IgD-negative memory B cell (primary cell): ENCODE results near the gene GFRA1. TPM values are rescaled to one million over a fixed set of nuclear protein-coding genes. Genes with fewer than 3 reads are reported as not detected.

Experiments used
- H3K27ac Mint-ChIP-seq, 3 donors: one replicate each; pipeline ENCODE4 v1.8.0; 2020 to 2022; ENCODE audit warnings: mild to moderate bottlenecking in 3 of 3, mixed read lengths in 3 of 3, moderate library complexity in 1 of 3
- H3K27me3 Mint-ChIP-seq: one replicate; pipeline ENCODE4 v1.8.0; 2021; ENCODE audit warnings: mixed read lengths
- H3K36me3 Mint-ChIP-seq: one replicate; pipeline ENCODE4 v1.8.0; 2020; ENCODE audit warnings: mild to moderate bottlenecking, mixed read lengths
- H3K4me1 Mint-ChIP-seq, 3 donors: one replicate each; pipeline ENCODE4 v1.8.0; 2020 to 2022; ENCODE audit warnings: mixed read lengths in 3 of 3, mild to moderate bottlenecking in 1 of 3
- H3K4me3 Mint-ChIP-seq, 4 donors: one replicate each; pipeline ENCODE4 v1.8.0; 2020 to 2022; ENCODE audit warnings: mild to moderate bottlenecking in 4 of 4, mixed read lengths in 4 of 4, moderate library complexity in 3 of 4
- H3K9me3 Mint-ChIP-seq, 3 donors: one replicate each; pipeline ENCODE4 v1.8.0; 2020 to 2021; ENCODE audit warnings: mixed read lengths in 3 of 3, mild to moderate bottlenecking in 1 of 3
- polyA plus RNA-seq: library from polyadenylated mRNA; unstranded; fragments of 300-500 nt; fragmentation: Illumina TruSeq; gene quantifications from one replicate; pipeline ENCODE4 v1.2.3, GENCODE V29; 2021

Gene GFRA1
- polyA plus RNA-seq, 1 donor from 2014 or later, result not detected

DNA sequence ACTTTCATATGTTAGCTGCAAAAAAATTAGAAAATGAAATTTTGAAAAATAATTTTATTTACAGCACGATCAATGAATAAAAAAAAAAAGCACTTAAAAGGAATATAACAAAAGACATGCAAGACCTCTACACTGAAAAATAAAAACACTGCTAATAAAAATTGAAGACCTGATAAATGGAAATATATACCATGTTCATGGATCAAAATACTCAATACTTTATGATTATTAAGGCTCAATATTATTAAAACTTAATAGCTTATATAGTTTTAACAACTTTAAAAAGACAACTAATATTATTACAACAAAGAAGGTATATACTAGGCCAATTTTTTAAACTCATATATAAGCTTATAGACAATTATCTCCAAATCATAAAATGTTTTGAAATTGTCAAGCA is 143.0 kb downstream of the GFRA1 start:
- no peaks in the 10 kb centered on the region for H3K4me1 Mint-ChIP-seq
- H3K27me3 Mint-ChIP-seq, result no peaks in the 10 kb centered on the region
- peaks cover 4% of the 10 kb centered on the region for H3K36me3 Mint-ChIP-seq
- no peak overlapping the region for H3K27ac Mint-ChIP-seq
- H3K4me3 Mint-ChIP-seq, result no peak overlapping the region
- peaks cover 0 to 10% (median 4%) of the 10 kb centered on the region in 3 donors for H3K9me3 Mint-ChIP-seq

DNA sequence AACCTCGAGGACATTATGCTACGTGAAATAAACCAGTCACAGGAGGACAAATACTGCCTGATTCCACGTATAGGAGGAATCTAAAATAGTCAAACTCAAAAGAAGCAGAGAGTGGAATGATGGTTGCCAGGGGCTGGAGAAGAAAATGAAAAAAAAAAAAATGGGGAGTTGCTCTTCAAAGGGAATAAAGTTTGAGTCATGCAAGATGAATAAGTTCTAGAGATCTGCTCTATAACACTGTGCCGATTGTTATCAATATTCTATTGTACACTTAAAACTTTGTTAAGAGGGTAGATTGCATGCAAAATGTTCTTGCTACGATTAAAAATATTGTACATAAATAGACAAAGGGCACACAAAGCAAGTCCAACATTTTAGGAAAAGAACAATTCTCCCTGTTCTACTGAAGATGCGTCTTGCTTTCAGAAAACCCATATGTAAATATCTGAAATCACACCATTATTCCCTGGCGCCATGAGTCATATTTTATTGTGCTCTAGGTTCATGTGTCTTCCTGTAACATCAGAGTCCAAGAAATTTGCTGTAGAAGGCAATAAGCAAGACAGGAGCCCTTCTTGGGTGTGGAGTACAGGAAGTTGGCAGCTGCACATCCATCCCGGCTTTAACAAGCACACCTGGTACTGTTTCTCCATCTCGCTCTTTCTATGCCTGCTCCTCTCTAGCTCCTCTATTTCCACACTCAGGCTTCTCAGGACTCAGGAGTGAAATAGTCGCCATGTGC is 145.9 kb downstream of the GFRA1 start:
- Mint-ChIP-seq H3K36me3 (peaks cover 4% of the 10 kb centered on the region), H3K27ac (no peak overlapping the region), H3K9me3 (peaks cover 0 to 6% (median 4%) of the 10 kb centered on the region in 3 donors), H3K27me3 (no peaks in the 10 kb centered on the region), H3K4me1 (no peaks in the 10 kb centered on the region), H3K4me3 (no peak overlapping the region)

DNA sequence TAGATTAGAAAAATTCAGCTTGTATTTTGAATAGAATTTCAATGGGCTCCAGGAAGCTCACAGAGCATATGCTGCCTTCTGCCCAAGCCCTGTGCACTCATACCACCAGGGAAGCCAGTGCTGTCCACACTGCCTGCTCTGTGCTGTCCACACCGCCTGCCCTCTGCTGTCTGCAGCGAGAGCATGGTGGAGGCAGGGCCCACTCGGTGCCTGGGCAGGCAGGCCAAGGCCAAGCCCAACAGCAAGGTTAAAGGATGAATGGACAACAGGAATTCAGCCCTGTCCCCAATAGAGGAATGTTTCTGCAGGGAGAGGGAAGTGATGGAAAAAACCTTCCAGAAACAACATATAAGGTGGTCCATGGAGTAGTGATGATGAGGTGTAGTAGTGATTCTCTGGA is 146.8 kb downstream of the GFRA1 start:
- no peaks in the 10 kb centered on the region for H3K4me1 Mint-ChIP-seq
- H3K36me3 Mint-ChIP-seq, result peaks cover 2% of the 10 kb centered on the region
- no peak overlapping the region for H3K27ac Mint-ChIP-seq
- H3K27me3 Mint-ChIP-seq, result no peaks in the 10 kb centered on the region
- peaks cover 0 to 6% (median 4%) of the 10 kb centered on the region in 3 donors for H3K9me3 Mint-ChIP-seq
- no peak overlapping the region for H3K4me3 Mint-ChIP-seq

DNA sequence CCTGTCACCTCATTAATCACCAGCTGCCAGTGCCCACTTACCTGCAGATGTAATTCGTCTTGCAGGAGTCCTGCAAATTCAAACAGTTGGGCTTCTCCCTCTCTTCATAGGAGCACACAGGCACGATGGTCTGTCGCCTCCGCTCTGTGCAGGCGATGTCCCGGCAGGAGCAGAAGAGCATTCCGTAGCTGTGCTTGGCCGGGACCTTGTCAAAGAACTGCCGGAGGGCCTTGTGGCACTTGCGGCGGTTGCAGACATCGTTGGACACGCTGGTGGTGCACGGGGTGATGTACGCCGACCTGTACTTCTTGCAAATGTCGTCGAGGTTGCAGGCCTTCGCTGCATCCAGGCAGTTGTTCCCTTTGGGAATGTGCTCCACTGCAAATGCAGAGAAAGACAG is 147.8 kb downstream of the GFRA1 start:
- Mint-ChIP-seq H3K27me3 (no peaks in the 10 kb centered on the region), H3K4me3 (no peak overlapping the region), H3K27ac (no peak overlapping the region)

DNA sequence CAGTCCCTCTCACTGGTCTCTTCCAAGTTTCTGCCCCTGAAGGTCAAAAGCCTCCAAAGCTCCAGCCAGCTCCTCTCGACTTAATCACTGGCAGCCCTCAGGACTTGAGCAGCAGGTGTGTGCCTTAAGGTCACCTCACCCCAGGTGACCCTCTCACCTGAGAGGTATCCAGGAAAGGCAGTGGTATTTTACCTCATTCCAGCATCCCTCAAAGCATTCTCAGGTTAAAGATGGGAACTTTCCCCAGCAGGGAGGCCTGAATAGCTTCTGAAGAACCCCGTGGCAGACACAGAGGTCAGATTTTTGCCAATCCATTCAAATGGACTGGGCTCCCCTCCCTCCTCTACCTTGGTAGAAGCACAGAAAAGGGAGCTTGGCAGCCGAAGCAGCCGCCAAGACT is 148.2 kb downstream of the GFRA1 start:
- Mint-ChIP-seq H3K4me1 (no peaks in the 10 kb centered on the region), H3K27me3 (no peaks in the 10 kb centered on the region), H3K36me3 (peaks cover 2% of the 10 kb centered on the region), H3K4me3 (no peak overlapping the region), H3K9me3 (peaks cover 0 to 2% (median 0%) of the 10 kb centered on the region in 3 donors), H3K27ac (no peak overlapping the region)

More for the DNA sequence above, 147.8 kb downstream of the GFRA1 start:
- peaks cover 0 to 2% (median under 1%) of the 10 kb centered on the region in 3 donors for H3K9me3 Mint-ChIP-seq
- H3K36me3 Mint-ChIP-seq, result peaks cover 2% of the 10 kb centered on the region
- no peaks in the 10 kb centered on the region for H3K4me1 Mint-ChIP-seq

DNA sequence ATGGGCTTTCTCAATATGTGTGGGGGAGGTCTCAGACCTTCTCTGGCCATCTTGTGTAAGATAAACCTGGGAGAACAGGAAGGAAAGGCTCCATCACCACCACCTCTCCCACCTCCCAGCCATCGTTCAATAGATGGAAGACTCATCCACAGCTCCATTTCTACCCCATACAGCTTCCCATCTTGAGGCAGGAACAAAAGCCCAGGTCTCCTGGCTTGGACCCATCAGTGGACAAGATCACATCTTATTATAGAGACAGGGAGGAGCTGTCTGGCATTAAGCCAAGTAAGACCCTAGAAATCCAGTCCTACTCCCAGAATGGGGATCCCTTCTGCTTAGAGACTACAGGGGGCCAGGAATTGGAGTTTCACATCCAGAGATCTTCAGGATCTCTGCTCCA is 150.3 kb downstream of the GFRA1 start:
- no peak overlapping the region for H3K4me3 Mint-ChIP-seq
- peaks cover 1% of the 10 kb centered on the region for H3K36me3 Mint-ChIP-seq
- no peaks in the 10 kb centered on the region for H3K27me3 Mint-ChIP-seq

DNA sequence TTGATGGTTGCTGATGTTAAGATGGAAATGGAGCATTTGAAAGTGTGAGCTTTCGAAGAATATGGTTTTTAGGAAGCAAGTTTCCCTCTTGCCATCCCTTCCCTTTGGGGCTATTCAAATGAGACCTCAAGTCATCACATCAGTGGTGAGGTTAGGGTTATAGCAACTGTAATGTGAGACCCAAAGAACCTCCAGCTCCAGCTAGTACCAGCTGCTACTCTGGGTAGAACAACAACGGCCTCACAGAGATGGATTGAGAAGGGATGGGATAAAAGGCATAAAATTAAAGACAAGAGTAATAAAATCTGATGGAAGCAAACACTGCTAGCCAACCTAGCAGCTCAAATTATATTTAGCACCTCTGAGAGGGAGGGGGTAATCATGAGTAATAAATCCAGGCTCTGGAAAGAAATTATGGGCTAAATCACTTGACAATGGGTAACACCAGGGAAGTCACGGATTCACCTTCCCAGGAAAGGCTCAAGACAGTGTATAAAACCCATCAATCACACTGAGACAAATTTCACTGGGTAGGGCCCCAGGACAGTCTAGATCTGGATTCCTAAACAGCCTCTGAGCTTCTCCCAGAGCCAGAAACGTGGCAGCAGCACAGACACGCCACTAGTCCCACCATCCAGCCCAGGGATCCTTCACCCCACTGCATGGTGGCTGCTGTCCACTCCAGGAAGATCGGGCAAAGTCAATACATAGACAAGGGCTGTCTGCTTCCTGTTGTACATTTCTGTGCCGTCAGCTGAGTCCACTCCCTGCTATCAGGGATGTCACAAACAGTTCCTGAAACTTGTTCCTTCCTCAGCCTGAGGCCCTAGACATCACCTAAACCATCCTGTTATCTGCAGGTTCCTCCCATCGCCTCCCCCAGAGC is 151.1 kb downstream of the GFRA1 start:
- no peaks in the 10 kb centered on the region for H3K27me3 Mint-ChIP-seq
- no peak overlapping the region for H3K27ac Mint-ChIP-seq
- H3K4me3 Mint-ChIP-seq, result no peak overlapping the region
- H3K36me3 Mint-ChIP-seq, result peaks cover 1% of the 10 kb centered on the region
- H3K4me1 Mint-ChIP-seq, result no peaks in the 10 kb centered on the region
- H3K9me3 Mint-ChIP-seq, result peaks cover 0 to 4% (median 0%) of the 10 kb centered on the region in 3 donors

More for the DNA sequence above, 150.3 kb downstream of the GFRA1 start:
- no peak overlapping the region for H3K27ac Mint-ChIP-seq
- no peaks in the 10 kb centered on the region for H3K4me1 Mint-ChIP-seq
- peaks cover 0 to 4% (median 0%) of the 10 kb centered on the region in 3 donors for H3K9me3 Mint-ChIP-seq

DNA sequence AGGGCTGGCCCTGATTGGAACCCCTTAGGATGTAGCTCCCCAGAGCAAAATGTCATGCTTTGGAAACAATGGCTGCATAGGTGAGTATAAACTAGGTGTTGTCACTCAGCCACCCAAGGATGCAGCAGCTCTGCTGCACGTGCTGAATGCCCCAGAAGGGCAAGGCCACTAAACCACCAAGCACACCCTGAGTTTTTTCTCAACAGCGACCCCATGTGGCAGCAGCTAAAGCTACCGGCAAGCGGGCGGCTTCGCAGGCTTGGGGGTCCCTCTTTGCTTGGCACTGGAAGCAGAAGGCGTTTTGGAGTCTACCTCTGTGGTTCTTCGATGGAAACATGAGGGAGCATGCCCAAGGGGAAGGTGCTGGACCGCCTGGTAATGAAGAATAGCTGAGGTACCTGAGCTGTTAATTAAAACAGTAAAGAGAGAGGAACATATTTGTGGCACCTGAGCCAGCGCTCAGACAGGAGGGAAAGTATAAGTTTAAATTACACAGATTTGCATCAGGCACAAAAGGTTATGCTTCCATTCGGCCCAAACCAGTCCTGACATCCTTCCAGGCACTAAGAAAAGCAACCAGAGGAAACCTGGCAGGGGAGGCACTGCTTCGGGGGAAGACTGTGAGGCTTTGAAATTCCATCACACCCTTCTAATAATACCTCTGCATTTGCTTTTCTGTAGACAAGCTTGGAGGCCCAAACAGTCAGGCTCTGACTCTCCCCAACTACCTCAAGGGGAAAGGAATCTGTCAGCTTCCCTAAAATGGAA is 152.1 kb downstream of the GFRA1 start:
- Mint-ChIP-seq H3K27ac (no peak overlapping the region), H3K4me1 (no peaks in the 10 kb centered on the region), H3K9me3 (peaks cover 0 to 4% (median 0%) of the 10 kb centered on the region in 3 donors), H3K36me3 (peaks cover 1% of the 10 kb centered on the region), H3K27me3 (no peaks in the 10 kb centered on the region), H3K4me3 (no peak overlapping the region)

DNA sequence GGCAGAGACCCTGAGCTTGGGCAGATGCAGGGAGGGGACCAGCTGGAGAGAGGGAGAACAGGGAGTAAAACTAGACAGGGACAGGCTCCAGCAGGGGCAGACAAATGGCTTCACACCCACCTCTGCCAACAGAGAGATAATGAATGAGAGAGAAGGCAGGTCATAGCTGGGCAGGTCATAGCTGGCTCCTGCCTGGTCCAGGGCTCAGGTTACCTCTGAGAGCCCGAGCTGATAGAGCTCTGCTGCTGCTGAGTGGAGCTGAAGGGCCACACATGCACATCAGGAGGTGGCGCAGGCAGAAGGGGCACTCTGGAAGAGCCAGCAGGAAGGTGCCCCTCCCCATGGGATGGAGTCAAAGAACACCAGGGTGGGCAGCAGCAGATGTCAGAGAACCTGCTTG is 154.2 kb downstream of the GFRA1 start:
- Mint-ChIP-seq H3K9me3 (peaks cover 0 to 4% (median 0%) of the 10 kb centered on the region in 3 donors), H3K27me3 (no peaks in the 10 kb centered on the region), H3K27ac (no peak overlapping the region), H3K4me1 (no peaks in the 10 kb centered on the region), H3K4me3 (no peak overlapping the region), H3K36me3 (peaks cover 1% of the 10 kb centered on the region)

DNA sequence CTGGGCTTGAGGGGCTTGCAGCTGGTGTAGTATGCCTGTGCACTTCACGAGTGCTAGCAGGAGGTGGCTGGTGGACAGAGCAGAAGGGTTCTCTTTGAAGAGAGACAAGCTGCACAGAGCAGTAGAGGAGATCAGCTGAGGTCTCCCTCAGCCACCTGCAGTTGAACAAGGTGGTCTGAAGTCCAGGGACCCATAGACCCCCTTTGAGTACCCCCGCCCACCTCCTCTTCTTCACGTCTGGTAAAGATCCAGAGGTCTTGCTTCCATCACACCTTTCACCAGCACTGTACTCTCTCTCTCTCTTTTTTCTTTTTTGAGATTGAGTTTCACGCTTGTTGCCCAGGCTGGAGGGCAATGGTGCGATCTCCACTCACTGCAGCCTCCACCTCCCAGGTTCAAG is 157.2 kb downstream of the GFRA1 start:
- Mint-ChIP-seq H3K27ac (no peak overlapping the region), H3K9me3 (peaks cover 0 to 4% (median 0%) of the 10 kb centered on the region in 3 donors), H3K4me1 (no peaks in the 10 kb centered on the region), H3K27me3 (no peaks in the 10 kb centered on the region), H3K36me3 (peaks cover 1% of the 10 kb centered on the region), H3K4me3 (peak overlapping the region in 1 of 4 donors; percentile 49)

DNA sequence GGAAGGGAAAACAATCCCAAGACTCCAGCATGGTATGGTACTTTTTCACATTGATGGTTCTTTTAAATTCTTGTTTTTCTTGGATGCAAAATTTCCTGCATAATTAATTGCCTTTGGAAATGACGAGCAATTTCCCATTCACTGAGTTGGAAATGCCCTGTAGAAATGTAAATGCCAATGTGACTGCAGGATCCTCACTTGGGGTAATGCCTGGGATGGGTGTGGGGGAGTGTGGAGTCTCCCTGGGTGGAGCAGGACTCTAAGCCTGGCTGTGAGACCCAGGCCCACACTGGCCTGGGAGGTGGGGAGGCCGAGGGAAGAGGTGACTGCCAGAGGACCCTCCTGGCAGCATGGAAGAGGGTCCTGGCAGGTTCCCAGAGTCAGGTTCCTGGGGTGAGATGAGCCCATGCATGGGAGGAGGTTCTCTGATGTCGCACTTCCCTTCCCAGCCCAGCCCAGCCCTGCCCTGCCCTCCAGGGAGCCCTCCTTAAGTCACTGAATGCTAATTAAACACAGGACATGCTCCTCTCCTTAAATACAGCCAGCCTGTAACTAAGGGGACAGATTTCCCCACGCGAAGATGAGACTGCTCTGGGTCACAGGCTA is 157.9 kb downstream of the GFRA1 start:
- H3K4me1 Mint-ChIP-seq, result no peaks in the 10 kb centered on the region
- H3K27ac Mint-ChIP-seq, result no peak overlapping the region
- H3K9me3 Mint-ChIP-seq, result peaks cover 0 to 4% (median 0%) of the 10 kb centered on the region in 3 donors
- H3K4me3 Mint-ChIP-seq, result no peak overlapping the region
- H3K27me3 Mint-ChIP-seq, result no peaks in the 10 kb centered on the region
- H3K36me3 Mint-ChIP-seq, result peaks cover 1% of the 10 kb centered on the region

DNA sequence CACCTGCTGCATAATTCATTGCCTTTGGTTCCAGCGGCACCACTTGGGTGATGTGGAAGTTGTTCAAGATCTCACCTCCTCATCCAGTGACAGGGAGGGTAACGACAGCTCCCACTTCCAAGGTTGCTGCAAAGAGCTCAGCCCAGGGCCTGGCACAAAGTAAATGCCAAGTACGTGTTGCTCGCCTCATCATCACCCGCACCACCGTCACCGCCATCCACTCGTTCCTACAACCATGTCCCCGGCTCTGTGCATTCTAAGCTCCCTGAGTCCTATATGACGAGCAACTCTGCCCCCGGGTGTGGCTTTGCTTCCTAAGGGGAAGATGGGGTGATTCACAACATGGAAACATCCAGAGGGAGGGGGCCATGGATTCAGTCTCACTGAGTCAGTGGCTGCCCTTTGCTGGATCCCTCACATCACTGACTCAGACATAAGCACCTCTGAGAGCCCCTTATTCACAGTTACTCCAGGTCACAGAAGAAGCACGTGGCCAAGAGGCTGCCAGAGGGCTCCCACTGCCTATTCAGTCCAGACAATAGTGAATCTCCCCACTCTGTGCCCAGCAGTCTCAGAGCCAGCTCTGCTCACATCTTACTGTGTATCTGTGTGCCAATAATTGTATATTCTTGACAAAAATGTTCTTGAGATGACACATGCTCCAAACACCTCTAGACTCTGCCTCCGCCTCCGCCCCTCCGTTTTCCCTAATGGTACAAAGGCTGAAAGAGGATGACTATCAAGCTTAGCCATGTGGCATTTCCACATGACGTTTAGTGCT is 159.1 kb downstream of the GFRA1 start:
- Mint-ChIP-seq H3K36me3 (peaks cover 1% of the 10 kb centered on the region), H3K9me3 (peaks cover 0 to 4% (median 0%) of the 10 kb centered on the region in 3 donors), H3K27me3 (no peaks in the 10 kb centered on the region), H3K4me3 (no peak overlapping the region), H3K27ac (no peak overlapping the region), H3K4me1 (no peaks in the 10 kb centered on the region)

DNA sequence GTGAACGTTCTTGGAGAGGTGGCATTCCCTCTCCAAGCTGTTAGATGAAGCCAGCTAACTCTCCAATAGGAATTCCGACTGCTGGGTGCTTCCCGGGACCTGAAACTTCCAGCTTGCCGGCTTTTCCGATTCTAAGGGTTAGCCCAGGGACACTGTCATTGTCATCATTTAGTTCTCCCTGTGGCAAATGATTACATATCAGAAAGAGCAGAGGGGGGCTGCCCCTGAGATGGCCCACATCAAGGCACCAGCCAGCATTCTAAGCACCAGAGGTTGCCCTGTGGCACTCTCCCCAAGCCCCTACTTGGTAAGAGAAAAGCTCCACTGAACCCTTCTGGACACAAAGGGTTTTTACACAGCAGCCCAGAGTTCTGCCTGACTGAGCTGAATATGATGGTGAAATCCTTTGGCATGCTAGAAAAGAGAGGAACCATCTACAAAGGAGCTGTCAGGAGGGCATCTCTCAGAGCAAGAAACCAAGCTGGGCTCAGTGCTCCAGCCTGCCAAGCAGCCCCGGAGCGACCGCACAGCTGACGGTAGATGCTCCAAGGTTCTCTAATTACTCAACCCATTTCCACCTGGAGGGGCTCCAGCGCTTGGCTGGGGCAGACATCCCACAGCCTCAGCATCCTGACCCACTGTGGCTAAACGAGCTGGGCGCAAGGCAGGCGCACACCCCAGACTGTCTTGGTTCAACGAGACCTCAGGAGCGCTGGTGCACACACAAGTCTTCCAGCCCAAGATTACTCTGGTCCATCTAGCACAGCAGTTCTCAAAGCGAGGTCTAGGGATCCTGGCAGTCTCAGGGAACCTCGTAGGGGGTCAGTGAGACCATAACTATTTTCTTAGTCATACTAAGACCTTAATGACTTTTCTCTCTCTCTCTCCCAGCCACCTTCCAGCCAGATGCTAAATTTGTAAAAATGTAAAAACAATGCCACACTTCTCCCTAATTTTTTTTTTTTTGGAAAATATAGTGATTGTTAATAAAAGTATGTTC is 160.5 kb downstream of the GFRA1 start:
- H3K4me1 Mint-ChIP-seq, result no peaks in the 10 kb centered on the region
- H3K27ac Mint-ChIP-seq, result no peak overlapping the region
- no peaks in the 10 kb centered on the region for H3K36me3 Mint-ChIP-seq
- no peak overlapping the region for H3K4me3 Mint-ChIP-seq
- H3K27me3 Mint-ChIP-seq, result no peaks in the 10 kb centered on the region
- H3K9me3 Mint-ChIP-seq, result no peaks in the 10 kb centered on the region
